ENCODE measurements around the gene RACK1.

DNA sequence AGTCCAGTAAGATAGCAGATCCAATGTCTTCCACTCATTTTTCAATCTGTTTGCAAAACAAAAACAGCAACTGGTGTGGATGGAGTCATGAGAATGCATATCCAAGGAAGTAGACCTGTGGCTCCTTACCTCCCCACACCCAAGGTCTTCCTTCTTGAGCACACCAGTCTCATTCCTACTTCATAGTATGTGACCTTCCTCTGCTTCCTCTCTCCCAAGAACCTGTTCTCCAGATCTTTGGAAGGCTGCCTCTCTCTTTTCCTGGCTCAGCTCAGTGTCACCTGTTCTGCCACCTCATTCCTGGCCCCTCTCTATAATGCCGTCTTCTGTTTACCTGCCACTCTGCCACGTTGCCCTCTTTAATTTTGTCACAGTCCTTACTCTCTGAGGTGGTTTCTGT lies 30.8 kb downstream of the RACK1 start:
- TF ChIP-seq POLR2AphosphoS5 (IDR thresholded peaks at IDR 0.05), result no peak
- TF ChIP-seq POLR2A (IDR thresholded peaks at IDR 0.05), result no peak
